Motor neuron (in vitro differentiated cells): Measurements from ENCODE around the gene OR52M1. TPM values are rescaled to one million over a fixed set of nuclear protein-coding genes. Genes with fewer than 3 reads are reported as not detected.

Experiments used
- ATAC-seq, 8 experiments: fragments of 200-7000 bp; cut with Tn5 transposase; replicated peaks in 6 of 8; 2 replicates each; pipeline ENCODE4 v1.8.0; 2021; ENCODE audit warnings: mild to moderate bottlenecking in 8 of 8, moderate library complexity in 8 of 8
- H3K27ac ChIP-seq, 2 donors: fragments of 250-450 bp; sonication (Bioruptor Pico); 2 replicates each; pipeline ENCODE4 v1.9.0; 2021; ENCODE audit warnings: antibody characterized with exemption in 2 of 2, mild to moderate bottlenecking in 2 of 2, moderate library complexity in 1 of 2
- H3K4me1 ChIP-seq, 2 donors: fragments of 250-450 bp; sonication (Bioruptor Pico); replicated peaks in 1 of 2; 2 replicates each; pipeline ENCODE4 v1.6.1; 2021; ENCODE audit warnings: antibody characterized with exemption in 2 of 2, mild to moderate bottlenecking in 2 of 2, moderate library complexity in 1 of 2
- H3K4me3 ChIP-seq, 5 donors: fragments of 250-450 bp; sonication (Bioruptor Pico); 2 replicates each; pipeline ENCODE4 v1.9.0; 2021; ENCODE audit warnings: antibody characterized with exemption in 5 of 5, mild to moderate bottlenecking in 5 of 5, moderate library complexity in 4 of 5
- WGBS, 10 experiments: fragments of 450-650 bp; shearing (Covaris generic); methylation state at CpG; one replicate each; pipeline ENCODE4 v1.0.0; 2022; 5-methylcytosine and 5-hydroxymethylcytosine counted together
- in situ Hi-C, 9 experiments: fragments of 400-800 bp; cut with MboI; loops; one replicate each; pipeline ENCODE4 v1.15.0; 2021; ENCODE audit warnings: low sequenced_read_pairs in 9 of 9, low pct_unique_long_range_greater_than_20kb in 2 of 9; ENCODE audit not compliant: unreplicated experiment in 9 of 9
- total RNA-seq, 8 experiments: library from RNA; unstranded; fragments of 300-600 nt; gene quantifications; 2 replicates each; pipeline versions ENCODE4 v1.2.3 to v1.2.4, GENCODE V29; 2022

OR52M1 gene
- total RNA-seq, 8 experiments from 2014 or later: 0.36 to 0.66 (median 0.52) TPM; not detected in 5

- no peak for ATAC-seq
- H3K4me3 ChIP-seq: no peak overlapping the region
- WGBS, 10 experiments: 20 to 100% (median 83%) methylated on average over 1 of the region's 1 CpG; no CpG with 5 or more reads in 3 of the 10 experiments
- no peak overlapping the region for H3K27ac ChIP-seq
- H3K4me1 ChIP-seq: peaks cover 0 to 10% of the 10 kb centered on the region in 2 donors
- in situ Hi-C loops: no loop called here
Measured at GRCh38 chr11:4580124-4580523, 35.1 kb downstream of the OR52M1 start.

GRCh38 chr11:4581443-4581842 lies 36.5 kb downstream of the OR52M1 start, which contains the start of gene OR52I2:
Gene OR52I2 (plus strand): TSS chr11:4581743.
- H3K4me1 ChIP-seq: peaks cover 0 to 10% of the 10 kb centered on the region in 2 donors
- ATAC-seq: no peak
- in situ Hi-C loops: no loop called here
- no peak within 1 kb of the TSS for H3K4me3 ChIP-seq
- H3K27ac ChIP-seq: no peak within 1 kb of the TSS

- peak in 1 of 8 experiments; percentile 65 for ATAC-seq
- Histone ChIP-seq H3K4me1 (peaks cover 0 to 9% of the 10 kb centered on the region in 2 donors), H3K4me3 (no peak overlapping the region), H3K27ac (no peak overlapping the region)
- WGBS, 10 experiments: 0 to 72% (median 67%) methylated on average over 1 to 3 of the region's 3 CpGs; no CpG with 5 or more reads in 3 of the 10 experiments
- in situ Hi-C loops: no loop called here
Measured at GRCh38 chr11:4589017-4589416, 44.0 kb downstream of the OR52M1 start.

- no peak for ATAC-seq
- Histone ChIP-seq H3K27ac (no peak within 1 kb of the TSS), H3K4me1 (peaks cover 0 to 4% of the 10 kb centered on the region in 2 donors), H3K4me3 (no peak within 1 kb of the TSS)
- in situ Hi-C loops: no loop called here
- 40 to 88% (median 73%) methylated on average over 1 of the region's 1 CpG; no CpG with 5 or more reads in 2 of the 10 experiments for WGBS, 10 experiments
Measured at GRCh38 chr11:4593739-4594138, 48.7 kb downstream of the OR52M1 start, which contains the start of gene OR52I1. Gene OR52I1 (plus strand): TSS chr11:4594039. CDS start chr11:4594039, 0 bp downstream.

Other genes starting within 250 kb of the OR52M1 start
- gene OR52B4, start 176.8 kb upstream of the OR52M1 start, total RNA-seq: under 1 TPM in 1 of 8 experiments, not detected in 7; 0.62 TPM
- gene TRIM21, start 151.5 kb upstream of the OR52M1 start, total RNA-seq: 10 to 100 TPM in 4 of 8 experiments, 1 to 10 TPM in 4; 1.8 to 41.9 (median 7.4) TPM
- gene OR52K2, start 95.9 kb upstream of the OR52M1 start, total RNA-seq: 1 to 10 TPM in 1 of 8 experiments, under 1 TPM in 3, not detected in 4; 0.17 to 1.1 (median 0.57) TPM
- gene OR52K1, start 62.5 kb upstream of the OR52M1 start, total RNA-seq: 1 to 10 TPM in 1 of 8 experiments, under 1 TPM in 5, not detected in 2; 0.08 to 1.6 (median 0.19) TPM
- gene OR52I2, start 36.6 kb downstream of the OR52M1 start, total RNA-seq: under 1 TPM; 0.05 to 0.52 (median 0.14) TPM
- under 1 TPM; 0.16 to 0.94 (median 0.40) TPM for gene OR52I1, start 48.8 kb downstream of the OR52M1 start, total RNA-seq
- 10 to 100 TPM in 4 of 8 experiments, 1 to 10 TPM in 4; 7.9 to 16.6 (median 10.1) TPM for gene TRIM68, start 63.0 kb downstream of the OR52M1 start, total RNA-seq
- gene OR51D1, start 92.3 kb downstream of the OR52M1 start, total RNA-seq: under 1 TPM in 5 of 8 experiments, not detected in 3; 0.05 to 0.52 (median 0.13) TPM
- gene OR51E1, start 98.8 kb downstream of the OR52M1 start, total RNA-seq: under 1 TPM in 4 of 8 experiments, not detected in 4; 0.05 to 0.19 (median 0.13) TPM
- gene OR51E2, start 152.7 kb downstream of the OR52M1 start, total RNA-seq: 10 to 100 TPM in 1 of 8 experiments, 1 to 10 TPM in 2, under 1 TPM in 2, not detected in 3; 0.36 to 25.3 (median 1.3) TPM
- gene MMP26, start 159.6 kb downstream of the OR52M1 start, total RNA-seq: under 1 TPM in 1 of 8 experiments, not detected in 7; 0.38 TPM
- gene OR51F1, start 224.7 kb downstream of the OR52M1 start, total RNA-seq: 1 to 10 TPM in 2 of 8 experiments, under 1 TPM in 1, not detected in 5; 0.61 to 1.7 (median 1.1) TPM